ENCODE data around the gene ITFG1. TPM values are rescaled to one million over a fixed set of nuclear protein-coding genes. Genes with fewer than 3 reads are reported as not detected.

ITFG1 gene
- total RNA-seq, 1 donor from 2014 or later: 66.3 TPM

DNA sequence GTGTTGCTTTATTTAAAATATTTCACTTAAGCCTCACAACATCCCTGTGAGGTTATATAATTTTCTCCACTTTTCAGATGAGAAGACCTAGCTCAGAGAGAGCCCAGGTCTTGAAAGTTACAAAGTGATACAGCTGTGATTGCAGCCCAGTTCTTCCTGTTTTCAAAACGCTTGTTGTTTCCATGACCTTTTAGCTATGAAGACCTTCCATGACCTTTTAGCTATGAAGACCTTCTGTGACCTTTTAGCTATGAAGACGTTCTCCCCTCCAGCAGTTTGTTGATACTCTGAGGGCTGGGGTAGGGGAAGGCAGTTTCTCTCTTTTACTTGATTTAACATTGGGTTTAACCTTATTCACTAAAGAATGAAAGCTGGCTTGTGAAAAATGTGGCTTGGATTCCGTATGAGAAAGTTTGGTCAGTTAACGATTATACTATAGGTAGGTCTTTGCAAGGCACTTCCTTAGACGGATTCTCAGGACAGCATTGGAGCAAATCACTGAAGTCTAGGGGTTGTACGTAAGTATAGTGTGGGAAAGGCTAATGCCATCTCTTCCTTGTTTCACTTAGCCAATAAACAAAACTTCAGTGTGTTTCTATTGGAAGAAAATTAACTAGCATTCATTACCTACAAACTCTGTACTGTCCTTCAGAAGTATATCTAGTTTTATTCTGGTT is 21.0 kb upstream of the ITFG1 start:
- no peak overlapping the region for H3K27ac Mint-ChIP-seq (ENCODE audit: unreplicated experiment)
- no peak overlapping the region for H3K4me3 Mint-ChIP-seq (ENCODE audit: unreplicated experiment)
- TF ChIP-seq, protein P1, sequence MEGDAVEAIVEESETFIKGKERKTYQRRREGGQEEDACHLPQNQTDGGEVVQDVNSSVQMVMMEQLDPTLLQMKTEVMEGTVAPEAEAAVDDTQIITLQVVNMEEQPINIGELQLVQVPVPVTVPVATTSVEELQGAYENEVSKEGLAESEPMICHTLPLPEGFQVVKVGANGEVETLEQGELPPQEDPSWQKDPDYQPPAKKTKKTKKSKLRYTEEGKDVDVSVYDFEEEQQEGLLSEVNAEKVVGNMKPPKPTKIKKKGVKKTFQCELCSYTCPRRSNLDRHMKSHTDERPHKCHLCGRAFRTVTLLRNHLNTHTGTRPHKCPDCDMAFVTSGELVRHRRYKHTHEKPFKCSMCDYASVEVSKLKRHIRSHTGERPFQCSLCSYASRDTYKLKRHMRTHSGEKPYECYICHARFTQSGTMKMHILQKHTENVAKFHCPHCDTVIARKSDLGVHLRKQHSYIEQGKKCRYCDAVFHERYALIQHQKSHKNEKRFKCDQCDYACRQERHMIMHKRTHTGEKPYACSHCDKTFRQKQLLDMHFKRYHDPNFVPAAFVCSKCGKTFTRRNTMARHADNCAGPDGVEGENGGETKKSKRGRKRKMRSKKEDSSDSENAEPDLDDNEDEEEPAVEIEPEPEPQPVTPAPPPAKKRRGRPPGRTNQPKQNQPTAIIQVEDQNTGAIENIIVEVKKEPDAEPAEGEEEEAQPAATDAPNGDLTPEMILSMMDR (IDR thresholded peaks at IDR 0.05; ENCODE audit: unreplicated experiment): no peak
- peaks cover 7% of the 10 kb centered on the region for H3K36me3 Mint-ChIP-seq (ENCODE audit: low read depth, unreplicated experiment)
- H3K27me3 Mint-ChIP-seq (ENCODE audit: unreplicated experiment): peaks cover 1% of the 10 kb centered on the region
- no peaks in the 10 kb centered on the region for H3K4me1 Mint-ChIP-seq (ENCODE audit: unreplicated experiment)
- H3K9me3 Mint-ChIP-seq (ENCODE audit: unreplicated experiment): no peaks in the 10 kb centered on the region
- DNase-seq (ENCODE audit: low spot score): no peak

DNA sequence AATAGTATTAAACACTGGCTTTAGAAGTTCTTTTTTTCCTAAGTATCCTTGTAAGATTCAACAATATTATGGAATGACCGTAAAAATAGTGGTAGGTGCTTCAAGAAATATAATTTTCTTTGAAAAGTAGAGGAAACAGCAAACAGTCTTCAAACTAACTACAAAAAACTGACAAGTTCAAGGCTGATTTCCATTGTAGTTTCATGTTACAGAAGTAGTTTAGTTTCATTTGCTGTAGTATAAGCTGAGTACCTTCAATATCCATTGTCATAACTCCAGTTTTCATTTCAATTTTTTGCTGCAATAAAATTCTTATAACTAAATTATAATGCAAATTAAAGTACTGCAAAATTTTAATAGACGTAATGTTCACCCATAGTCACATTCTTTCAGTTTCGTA is 19.5 kb upstream of the ITFG1 start:
- Mint-ChIP-seq H3K27ac (ENCODE audit: unreplicated experiment) (no peak overlapping the region), H3K27me3 (ENCODE audit: unreplicated experiment) (peaks cover 1% of the 10 kb centered on the region)

DNA sequence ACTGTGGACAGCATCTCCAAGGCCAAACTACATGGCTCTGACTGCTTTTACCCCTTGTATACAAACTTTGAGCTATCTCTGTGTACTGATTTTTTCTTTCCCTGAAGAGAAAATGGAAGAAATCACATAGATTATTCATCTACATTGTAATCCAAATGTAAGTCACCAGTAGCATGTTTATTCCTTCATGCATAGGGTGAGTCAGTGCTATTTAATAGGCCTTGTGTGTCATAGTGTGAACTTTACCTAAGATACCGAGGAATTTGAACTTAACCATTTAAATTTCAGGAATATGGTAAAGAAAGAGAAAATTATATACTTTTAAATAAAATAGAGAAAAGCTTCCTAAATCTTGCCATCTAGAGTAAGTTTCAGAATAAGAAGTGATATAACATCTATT is 16.8 kb upstream of the ITFG1 start:
- H3K36me3 Mint-ChIP-seq (ENCODE audit: low read depth, unreplicated experiment): peaks cover 4% of the 10 kb centered on the region
- no peak overlapping the region for H3K27ac Mint-ChIP-seq (ENCODE audit: unreplicated experiment)
- no peak overlapping the region for H3K4me3 Mint-ChIP-seq (ENCODE audit: unreplicated experiment)
- DNase-seq (ENCODE audit: low spot score): no peak
- peaks cover 1% of the 10 kb centered on the region for H3K27me3 Mint-ChIP-seq (ENCODE audit: unreplicated experiment)
- H3K9me3 Mint-ChIP-seq (ENCODE audit: unreplicated experiment): no peaks in the 10 kb centered on the region
- peaks cover 4% of the 10 kb centered on the region for H3K4me1 Mint-ChIP-seq (ENCODE audit: unreplicated experiment)
- TF ChIP-seq, protein P1 (IDR thresholded peaks at IDR 0.05; ENCODE audit: unreplicated experiment): no peak

More for the DNA sequence above, 19.5 kb upstream of the ITFG1 start:
- TF ChIP-seq, protein P1 (IDR thresholded peaks at IDR 0.05; ENCODE audit: unreplicated experiment): no peak
- no peak for DNase-seq (ENCODE audit: low spot score)
- no peak overlapping the region for H3K4me3 Mint-ChIP-seq (ENCODE audit: unreplicated experiment)
- H3K4me1 Mint-ChIP-seq (ENCODE audit: unreplicated experiment): peaks cover 4% of the 10 kb centered on the region
- H3K9me3 Mint-ChIP-seq (ENCODE audit: unreplicated experiment): no peaks in the 10 kb centered on the region
- peaks cover 4% of the 10 kb centered on the region for H3K36me3 Mint-ChIP-seq (ENCODE audit: low read depth, unreplicated experiment)

DNA sequence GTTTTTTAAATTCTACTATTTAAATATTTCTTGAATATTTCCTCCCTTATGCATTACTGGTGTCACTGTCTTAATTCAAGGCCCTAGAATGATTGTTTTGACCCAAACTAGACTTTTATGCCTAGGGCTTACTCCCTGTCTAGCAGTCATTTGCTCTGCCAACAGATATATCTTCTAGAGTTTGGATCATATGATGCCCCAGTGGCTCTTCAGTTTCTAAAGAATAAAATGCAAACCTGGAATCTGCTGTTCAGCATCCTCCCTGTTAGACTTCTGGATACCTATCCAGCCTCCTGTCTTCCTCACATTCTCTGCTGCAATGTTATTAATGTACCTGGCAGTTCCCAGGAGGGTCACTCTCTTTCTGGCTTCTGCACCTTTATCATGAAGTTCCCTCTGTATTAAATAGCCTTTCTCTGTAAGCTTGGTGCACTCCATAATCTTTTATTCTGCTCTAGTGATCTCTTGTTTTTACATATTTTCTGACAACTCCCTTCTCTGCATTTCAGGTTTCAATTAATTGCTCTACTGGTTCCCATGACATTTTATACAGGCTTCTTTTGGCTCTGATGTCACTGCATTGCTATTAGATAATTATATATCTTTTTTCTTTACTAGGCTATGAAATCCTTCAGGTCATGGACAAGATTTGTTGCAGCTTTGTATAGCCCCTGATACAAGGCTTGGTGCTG is 15.9 kb upstream of the ITFG1 start:
- Mint-ChIP-seq H3K27me3 (ENCODE audit: unreplicated experiment) (peaks cover 1% of the 10 kb centered on the region), H3K36me3 (ENCODE audit: low read depth, unreplicated experiment) (peaks cover 4% of the 10 kb centered on the region), H3K4me1 (ENCODE audit: unreplicated experiment) (peaks cover 4% of the 10 kb centered on the region), H3K9me3 (ENCODE audit: unreplicated experiment) (no peaks in the 10 kb centered on the region), H3K4me3 (ENCODE audit: unreplicated experiment) (no peak overlapping the region), H3K27ac (ENCODE audit: unreplicated experiment) (no peak overlapping the region)
- TF ChIP-seq, protein P1 (IDR thresholded peaks at IDR 0.05; ENCODE audit: unreplicated experiment): no peak
- DNase-seq (ENCODE audit: low spot score): no peak

DNA sequence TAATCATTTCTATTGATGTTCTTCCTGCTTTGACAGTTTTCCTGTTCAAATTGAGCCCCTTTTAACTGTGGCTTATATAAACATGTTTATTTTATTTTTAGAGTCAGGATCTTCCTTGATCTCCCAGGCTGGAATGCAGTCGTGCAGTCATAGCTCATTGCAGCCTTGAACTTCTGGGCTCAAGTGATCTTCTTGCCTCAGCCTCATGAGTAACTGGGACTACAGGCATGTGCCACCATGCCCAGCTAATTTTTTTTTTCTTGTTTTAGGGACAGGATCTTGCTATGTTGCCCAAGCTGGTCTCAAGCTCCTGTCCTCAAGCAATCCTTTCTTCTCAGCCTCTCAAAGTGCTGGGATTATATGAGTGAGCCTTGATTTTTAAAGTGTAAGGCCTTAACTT is 14.9 kb upstream of the ITFG1 start:
- H3K27me3 Mint-ChIP-seq (ENCODE audit: unreplicated experiment): peaks cover 1% of the 10 kb centered on the region
- no peak overlapping the region for H3K4me3 Mint-ChIP-seq (ENCODE audit: unreplicated experiment)
- no peak overlapping the region for H3K27ac Mint-ChIP-seq (ENCODE audit: unreplicated experiment)
- TF ChIP-seq, protein P1 (IDR thresholded peaks at IDR 0.05; ENCODE audit: unreplicated experiment): no peak
- H3K9me3 Mint-ChIP-seq (ENCODE audit: unreplicated experiment): no peaks in the 10 kb centered on the region
- H3K36me3 Mint-ChIP-seq (ENCODE audit: low read depth, unreplicated experiment): peaks cover 9% of the 10 kb centered on the region
- no peak for DNase-seq (ENCODE audit: low spot score)
- H3K4me1 Mint-ChIP-seq (ENCODE audit: unreplicated experiment): peaks cover 4% of the 10 kb centered on the region
